ENCODE results near the gene IL6R. TPM values are rescaled to one million over a fixed set of nuclear protein-coding genes. Genes with fewer than 3 reads are reported as not detected.
"Not testable (repeated sequence)": the region's sequence is repeated elsewhere in the genome, so short reads cannot be mapped to it uniquely, and the experiment has no call there.

The IL6R gene
- total RNA-seq, 2 donors from 2014 or later = 31.7 to 38.2 TPM

GRCh38 chr1:154419620-154420571 lies 14.8 kb downstream of the IL6R start:
- H3K36me3 ChIP-seq = no peaks in the 10 kb centered on the region
- TF ChIP-seq, protein P1, sequence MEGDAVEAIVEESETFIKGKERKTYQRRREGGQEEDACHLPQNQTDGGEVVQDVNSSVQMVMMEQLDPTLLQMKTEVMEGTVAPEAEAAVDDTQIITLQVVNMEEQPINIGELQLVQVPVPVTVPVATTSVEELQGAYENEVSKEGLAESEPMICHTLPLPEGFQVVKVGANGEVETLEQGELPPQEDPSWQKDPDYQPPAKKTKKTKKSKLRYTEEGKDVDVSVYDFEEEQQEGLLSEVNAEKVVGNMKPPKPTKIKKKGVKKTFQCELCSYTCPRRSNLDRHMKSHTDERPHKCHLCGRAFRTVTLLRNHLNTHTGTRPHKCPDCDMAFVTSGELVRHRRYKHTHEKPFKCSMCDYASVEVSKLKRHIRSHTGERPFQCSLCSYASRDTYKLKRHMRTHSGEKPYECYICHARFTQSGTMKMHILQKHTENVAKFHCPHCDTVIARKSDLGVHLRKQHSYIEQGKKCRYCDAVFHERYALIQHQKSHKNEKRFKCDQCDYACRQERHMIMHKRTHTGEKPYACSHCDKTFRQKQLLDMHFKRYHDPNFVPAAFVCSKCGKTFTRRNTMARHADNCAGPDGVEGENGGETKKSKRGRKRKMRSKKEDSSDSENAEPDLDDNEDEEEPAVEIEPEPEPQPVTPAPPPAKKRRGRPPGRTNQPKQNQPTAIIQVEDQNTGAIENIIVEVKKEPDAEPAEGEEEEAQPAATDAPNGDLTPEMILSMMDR (IDR thresholded peaks at IDR 0.05) = no peak
- H3K4me3 ChIP-seq = no peak overlapping the region
- H3K27ac ChIP-seq = peak overlapping the region; percentile 79
- peaks cover 28% of the 10 kb centered on the region for H3K4me1 ChIP-seq
- H3K27me3 ChIP-seq = no peaks in the 10 kb centered on the region
- intact Hi-C loops (cut with DNase I) = no loop called here
- no peaks in the 10 kb centered on the region for H3K9me3 ChIP-seq
- H3K9ac ChIP-seq (ENCODE audit: low read depth in 2 of 2, low read length in 2 of 2) = peak overlapping the region; percentile 30 to 70
- DNase-seq = peak; percentile 73

DNA sequence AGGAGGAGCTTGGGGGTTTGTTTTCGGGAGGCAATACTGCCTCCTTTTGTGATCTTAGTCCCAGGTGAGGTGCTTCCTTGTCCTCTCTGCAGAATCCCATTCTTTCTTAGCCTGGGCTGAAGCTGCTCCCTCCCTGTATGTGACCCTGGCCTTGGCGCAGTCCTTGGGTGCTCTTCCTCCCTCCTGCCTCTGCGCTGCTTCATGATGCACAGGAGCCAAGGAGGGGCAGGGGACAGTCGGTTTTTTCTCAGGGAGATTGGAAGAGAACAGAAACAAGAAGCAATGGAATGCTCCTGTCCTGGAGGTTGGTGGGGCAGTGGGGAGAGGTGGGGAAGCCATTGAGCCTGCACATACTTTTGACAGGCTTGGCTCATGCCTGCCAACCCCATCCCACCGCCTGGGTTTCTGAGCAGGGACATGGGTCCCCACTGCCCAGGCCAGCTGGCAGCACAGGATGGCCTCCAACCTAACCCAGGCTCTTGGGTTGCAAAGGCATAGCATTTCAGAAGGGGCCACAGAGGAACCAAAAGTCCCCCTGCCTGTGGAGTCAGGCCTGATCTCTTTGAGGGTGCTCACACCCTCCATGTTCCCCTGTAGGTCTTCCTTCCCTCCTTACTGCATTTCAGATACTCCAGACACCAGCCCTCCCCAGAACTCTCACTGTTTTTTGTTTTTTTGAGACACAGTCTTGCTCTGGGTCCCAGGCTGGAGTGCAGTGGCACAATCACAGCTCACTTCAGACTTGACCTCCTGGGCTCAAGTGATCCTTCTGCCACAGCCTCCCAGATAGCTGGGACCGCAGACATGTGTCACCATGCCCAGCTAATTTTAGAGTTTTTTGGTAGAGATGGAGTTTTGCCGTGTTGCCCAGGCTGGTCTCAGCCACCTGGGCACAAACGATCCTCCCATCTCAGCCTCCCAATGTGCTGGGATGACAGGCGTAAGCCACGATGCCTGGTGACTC lies 16.1 kb downstream of the IL6R start:
- H3K4me3 ChIP-seq = no peak overlapping the region
- TF ChIP-seq, protein P1 (IDR thresholded peaks at IDR 0.05) = no peak
- intact Hi-C loops (cut with DNase I) = no loop called here
- H3K9ac ChIP-seq (ENCODE audit: low read depth in 2 of 2, low read length in 2 of 2) = peak overlapping the region in 1 of 2 donors; percentile 40
- no peak for DNase-seq
- peak overlapping the region; percentile 43 for H3K27ac ChIP-seq
- peaks cover 28% of the 10 kb centered on the region for H3K4me1 ChIP-seq
- no peaks in the 10 kb centered on the region for H3K27me3 ChIP-seq
- H3K9me3 ChIP-seq = no peaks in the 10 kb centered on the region
- no peaks in the 10 kb centered on the region for H3K36me3 ChIP-seq

DNA sequence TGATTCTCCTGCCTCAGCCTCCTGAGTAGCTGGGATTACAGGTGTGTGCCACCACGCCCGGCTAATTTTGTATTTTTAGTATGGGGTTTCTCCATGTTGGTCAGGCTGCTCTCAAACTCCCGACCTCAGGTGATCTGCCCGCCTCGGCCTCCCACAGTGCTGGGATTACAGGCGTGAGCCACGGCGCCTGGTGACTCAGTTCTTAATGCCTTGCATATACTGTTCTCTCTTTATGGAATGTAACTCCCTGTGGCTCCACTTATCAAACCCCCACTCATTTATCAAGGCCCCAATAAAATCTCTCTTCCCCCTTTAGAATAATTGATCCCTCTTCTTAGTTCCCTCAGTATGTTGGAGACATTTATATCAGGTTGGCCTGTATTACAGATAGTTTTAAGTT lies 16.9 kb downstream of the IL6R start:
- H3K9ac ChIP-seq (ENCODE audit: low read depth in 2 of 2, low read length in 2 of 2); H3K27ac ChIP-seq; H3K9me3 ChIP-seq; H3K4me3 ChIP-seq; DNase-seq; H3K36me3 ChIP-seq; H3K27me3 ChIP-seq; intact Hi-C loops (cut with DNase I): not testable (repeated sequence)
- peaks cover 34% of the 10 kb centered on the region for H3K4me1 ChIP-seq

GRCh38 chr1:154422521-154422920 lies 17.4 kb downstream of the IL6R start:
- no peak overlapping the region for H3K4me3 ChIP-seq
- intact Hi-C loops (cut with DNase I) = no loop called here
- no peaks in the 10 kb centered on the region for H3K9me3 ChIP-seq
- peaks cover 37% of the 10 kb centered on the region for H3K4me1 ChIP-seq
- H3K27ac ChIP-seq = no peak overlapping the region
- peak overlapping the region in 1 of 2 donors; percentile 5 for H3K9ac ChIP-seq (ENCODE audit: low read depth in 2 of 2, low read length in 2 of 2)
- no peak for DNase-seq
- H3K36me3 ChIP-seq = no peaks in the 10 kb centered on the region
- no peaks in the 10 kb centered on the region for H3K27me3 ChIP-seq
- TF ChIP-seq, protein P1 (IDR thresholded peaks at IDR 0.05) = no peak

DNA sequence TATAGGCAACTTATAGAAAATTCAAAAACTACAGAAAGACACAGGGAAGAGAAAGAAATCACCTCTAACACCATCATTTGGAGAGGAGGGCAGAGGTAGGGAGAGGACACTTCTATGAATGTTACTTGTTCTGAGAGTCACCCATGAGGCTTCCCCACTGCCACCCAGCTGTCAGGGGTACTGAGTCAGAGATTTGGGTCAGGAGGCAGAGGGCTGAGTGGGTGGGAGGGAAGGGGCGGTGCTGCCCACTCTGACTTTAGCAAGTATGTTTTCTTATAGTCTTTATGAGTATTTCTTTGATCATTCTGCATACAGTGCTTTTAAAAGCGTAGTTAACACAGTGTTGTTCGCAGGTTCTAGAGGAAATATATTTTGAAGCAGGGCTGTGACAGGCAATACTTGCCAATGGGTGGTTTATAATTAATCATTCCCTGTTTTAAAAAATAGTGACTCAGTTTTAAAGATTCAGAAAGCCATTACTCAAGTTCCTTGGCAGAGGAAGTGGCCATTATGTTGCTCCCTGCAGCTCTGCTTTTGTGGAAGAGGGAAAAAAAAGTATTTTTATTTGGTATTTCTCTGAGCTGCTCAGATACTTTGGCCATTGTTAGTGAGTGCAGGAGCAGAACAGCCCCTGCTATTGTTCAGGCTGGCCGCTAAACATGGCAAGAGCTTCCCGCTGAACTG lies 18.3 kb downstream of the IL6R start:
- Histone ChIP-seq H3K27me3 (no peaks in the 10 kb centered on the region), H3K27ac (peak overlapping the region; percentile 41), H3K9me3 (no peaks in the 10 kb centered on the region), H3K9ac (ENCODE audit: low read depth in 2 of 2, low read length in 2 of 2) (peak overlapping the region in 1 of 2 donors; percentile 41), H3K4me3 (no peak overlapping the region), H3K36me3 (no peaks in the 10 kb centered on the region), H3K4me1 (peaks cover 37% of the 10 kb centered on the region)
- no peak for DNase-seq
- intact Hi-C loops (cut with DNase I) = no loop called here
- TF ChIP-seq, protein P1 (IDR thresholded peaks at IDR 0.05) = no peak
